ENCODE data around the gene TTC5.
"Not testable (repeated sequence)": the region's sequence is repeated elsewhere in the genome, so short reads cannot be mapped to it uniquely, and the experiment has no call there.

Gene TTC5

GRCh38 chr14:20306079-20306423 lies 300 bp upstream of the TTC5 start:
- no peak overlapping the region for H3K4me3 ChIP-seq (ENCODE audit: low read depth, low read length)
- TF ChIP-seq CTCF (IDR thresholded peaks at IDR 0.05; ENCODE audit: borderline replicate concordance, insufficient read depth, low read depth, low read length) = no peak

GRCh38 chr14:20302042-20302755 lies 3.6 kb downstream of the TTC5 start:
- H3K4me3 ChIP-seq (ENCODE audit: low read depth, low read length) = no peak overlapping the region
- no peak for TF ChIP-seq CTCF (IDR thresholded peaks at IDR 0.05; ENCODE audit: borderline replicate concordance, insufficient read depth, low read depth, low read length)

- H3K4me3 ChIP-seq (ENCODE audit: low read depth, low read length) = no peak overlapping the region
Measured at GRCh38 chr14:20295067-20295466, 10.7 kb downstream of the TTC5 start.

GRCh38 chr14:20294636-20295035 lies 11.1 kb downstream of the TTC5 start:
- TF ChIP-seq CTCF (IDR thresholded peaks at IDR 0.05; ENCODE audit: borderline replicate concordance, insufficient read depth, low read depth, low read length) = no peak
- no peak overlapping the region for H3K4me3 ChIP-seq (ENCODE audit: low read depth, low read length)

More at GRCh38 chr14:20295067-20295466, 10.7 kb downstream of the TTC5 start:
- TF ChIP-seq CTCF (IDR thresholded peaks at IDR 0.05; ENCODE audit: borderline replicate concordance, insufficient read depth, low read depth, low read length) = no peak

GRCh38 chr14:20281998-20282397 lies 23.8 kb downstream of the TTC5 start:
- H3K4me3 ChIP-seq (ENCODE audit: low read depth, low read length) = not testable (repeated sequence)

- H3K4me3 ChIP-seq (ENCODE audit: low read depth, low read length) = not testable (repeated sequence)
Measured at GRCh38 chr14:20280265-20280664, 25.5 kb downstream of the TTC5 start.

GRCh38 chr14:20278414-20278813 lies 27.3 kb downstream of the TTC5 start:
- no peak for TF ChIP-seq CTCF (IDR thresholded peaks at IDR 0.05; ENCODE audit: borderline replicate concordance, insufficient read depth, low read depth, low read length)
- H3K4me3 ChIP-seq (ENCODE audit: low read depth, low read length) = no peak overlapping the region

- TF ChIP-seq CTCF (IDR thresholded peaks at IDR 0.05; ENCODE audit: borderline replicate concordance, insufficient read depth, low read depth, low read length) = no peak
- no peak overlapping the region for H3K4me3 ChIP-seq (ENCODE audit: low read depth, low read length)
Measured at GRCh38 chr14:20277409-20277808, 28.3 kb downstream of the TTC5 start.
